Spinal cord (tissue), 10 donors: ENCODE data around the gene FUT2. TPM values are rescaled to one million over a fixed set of nuclear protein-coding genes. Genes with fewer than 3 reads are reported as not detected.
A peak's percentile ranks its signal among the peaks of the same experiment; 100 is the strongest.

Experiments
- DNase-seq, 6 donors: peaks; one replicate each; pipeline versions ENCODE4 v3.0.0 to v3.0.0-alpha.2; 2013 to 2015; ENCODE audit warnings: low spot score in 6 of 6, low read depth in 4 of 6
- H3K27ac ChIP-seq: one replicate; pipeline ENCODE4 v1.5.1; 2013; ENCODE audit warnings: low read depth, low read length, control low read depth
- H3K27me3 ChIP-seq: one replicate; pipeline ENCODE4 v1.6.1; 2013; ENCODE audit warnings: low read length; ENCODE audit not compliant: control insufficient read depth, insufficient read depth
- H3K36me3 ChIP-seq: one replicate; pipeline ENCODE4 v1.6.1; 2013; ENCODE audit warnings: low read length; ENCODE audit not compliant: control insufficient read depth, insufficient read depth
- H3K4me1 ChIP-seq: one replicate; pipeline ENCODE4 v1.6.1; 2013; ENCODE audit warnings: low read length; ENCODE audit not compliant: control insufficient read depth, insufficient read depth
- H3K4me3 ChIP-seq: one replicate; pipeline ENCODE4 v1.5.1; 2013; ENCODE audit warnings: low read depth, low read length, control low read depth
- H3K9me3 ChIP-seq: one replicate; pipeline ENCODE4 v1.6.1; 2013; ENCODE audit warnings: low read length; ENCODE audit not compliant: control insufficient read depth, insufficient read depth
- WGBS: methylation state at CpG from one replicate; pipeline ENCODE4 v1.1.5; 2013; ENCODE audit warnings: missing lambda C conversion rate; ENCODE audit not compliant: insufficient coverage; 5-methylcytosine and 5-hydroxymethylcytosine counted together
- polyA plus RNA-seq, 2 donors: library from polyadenylated mRNA; unstranded; fragments of 120-200 nt; gene quantifications; one replicate each; pipeline ENCODE4 v1.2.1, GENCODE V29; 2013; ENCODE audit not compliant: insufficient read length in 2 of 2
- total RNA-seq, 2 donors: library from RNA; depleted of rRNA in 1 of 2; stranded (reverse); fragments of 120-200 nt in 1 of 2; fragments of >200 nt in 1 of 2; gene quantifications; one replicate each; pipeline versions ENCODE4 v1.2.3 to v1.2.4, GENCODE V29; 2013 to 2014
- donor health status: healthy.

Gene FUT2
- total and polyA plus RNA-seq, 4 donors: 2.1 to 6.7 TPM; not detected in 2

DNA sequence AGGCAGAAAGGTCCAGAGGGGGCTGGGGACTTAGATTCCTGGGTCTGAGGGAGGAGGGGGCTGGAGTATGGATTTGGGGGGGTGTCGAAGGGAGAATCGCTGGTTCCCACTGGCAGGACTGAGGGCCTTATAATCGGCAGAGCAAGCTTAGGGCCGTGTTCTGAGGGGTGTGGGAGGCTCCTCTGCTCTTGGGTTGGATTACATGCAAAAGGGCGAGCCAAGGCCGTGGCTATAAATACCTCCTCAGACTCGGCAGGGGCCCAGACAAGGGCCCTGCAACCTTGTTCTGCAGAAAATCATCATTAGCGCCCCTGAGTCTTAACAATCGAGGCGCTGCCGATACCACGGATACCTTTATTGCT is 24.5 kb downstream of the FUT2 start:
- DNase-seq: no peak
- peak overlapping the region; percentile 87 for H3K4me3 ChIP-seq
- peaks cover 2% of the 10 kb centered on the region for H3K36me3 ChIP-seq
- H3K27ac ChIP-seq: peak overlapping the region; percentile 98
- no peaks in the 10 kb centered on the region for H3K9me3 ChIP-seq
- WGBS: 21% methylated on average over 11 of the region's 12 CpGs
- no peaks in the 10 kb centered on the region for H3K27me3 ChIP-seq
- H3K4me1 ChIP-seq: peaks cover 53% of the 10 kb centered on the region

DNA sequence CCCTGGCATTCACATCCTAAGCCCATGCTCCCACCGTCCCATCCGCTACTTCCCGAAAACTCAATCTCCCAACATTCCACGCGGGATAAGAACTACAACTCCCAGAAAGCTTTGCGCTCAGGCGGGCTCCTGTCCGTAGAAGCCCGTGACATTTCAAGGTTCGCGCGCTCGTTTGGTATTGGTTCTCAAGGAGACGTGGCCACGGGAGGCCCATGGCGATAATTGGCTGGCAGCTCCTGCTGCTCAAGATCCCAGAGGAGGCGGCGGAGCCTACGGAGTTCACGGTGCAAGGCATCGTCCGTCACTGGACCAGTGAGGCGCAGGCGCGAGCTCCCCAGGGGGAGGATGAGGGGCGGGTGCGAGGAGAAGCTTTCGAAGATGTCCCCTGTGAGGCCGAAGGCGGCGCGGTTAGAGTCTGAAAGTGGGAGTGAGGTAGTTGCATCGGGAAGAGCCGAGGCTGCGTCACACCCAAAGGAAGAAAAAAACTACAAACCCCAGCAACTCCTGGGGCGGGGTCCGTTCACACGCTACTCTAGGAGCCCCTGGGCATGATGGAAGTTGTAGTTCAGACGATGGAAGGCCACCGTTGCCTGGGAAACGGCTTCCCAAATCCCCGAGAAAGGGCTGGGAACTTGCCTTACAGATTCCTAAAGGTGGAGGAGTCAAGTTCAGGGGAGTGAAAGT is 25.0 kb downstream of the FUT2 start:
- Histone ChIP-seq H3K4me1 (peaks cover 47% of the 10 kb centered on the region), H3K27ac (peak overlapping the region; percentile 98)
- 3% methylated on average over 35 of the region's 42 CpGs for WGBS

DNA sequence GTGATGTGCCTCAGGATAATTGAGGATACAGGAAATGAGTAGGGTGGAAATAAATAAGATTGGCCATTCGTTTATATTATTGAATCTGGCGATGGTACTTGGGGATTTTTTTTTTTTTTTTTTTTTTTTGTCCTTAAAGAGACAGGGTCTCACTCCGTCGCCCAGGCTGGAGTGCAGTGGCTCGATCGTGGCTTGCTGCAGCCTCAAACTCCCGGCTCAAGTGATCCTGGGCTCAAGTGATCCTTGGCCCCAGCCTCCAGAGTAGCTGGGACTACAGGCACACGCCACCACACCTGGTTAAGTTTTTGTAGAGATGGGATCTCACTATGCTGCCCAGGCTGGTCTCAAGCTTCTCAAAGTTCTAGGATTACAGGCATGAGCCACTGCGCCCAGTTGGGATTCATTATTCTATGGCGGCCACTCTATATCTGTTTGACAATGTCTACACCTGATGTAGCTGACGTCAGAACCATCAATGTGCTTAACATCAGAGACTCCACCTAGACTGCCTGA is 26.5 kb downstream of the FUT2 start:
- DNase-seq: no peak
- Histone ChIP-seq H3K27ac (no peak overlapping the region), H3K36me3 (peaks cover 5% of the 10 kb centered on the region), H3K4me1 (peaks cover 33% of the 10 kb centered on the region), H3K27me3 (no peaks in the 10 kb centered on the region), H3K9me3 (no peaks in the 10 kb centered on the region), H3K4me3 (no peak overlapping the region)
- WGBS: 94% methylated on average over 10 of the region's 11 CpGs

More for the DNA sequence above, 25.0 kb downstream of the FUT2 start:
- peak overlapping the region; percentile 87 for H3K4me3 ChIP-seq
- no peaks in the 10 kb centered on the region for H3K9me3 ChIP-seq
- DNase-seq: peak; percentile 99 to 100 (median 99)
- H3K36me3 ChIP-seq: peaks cover 2% of the 10 kb centered on the region
- H3K27me3 ChIP-seq: no peaks in the 10 kb centered on the region

DNA sequence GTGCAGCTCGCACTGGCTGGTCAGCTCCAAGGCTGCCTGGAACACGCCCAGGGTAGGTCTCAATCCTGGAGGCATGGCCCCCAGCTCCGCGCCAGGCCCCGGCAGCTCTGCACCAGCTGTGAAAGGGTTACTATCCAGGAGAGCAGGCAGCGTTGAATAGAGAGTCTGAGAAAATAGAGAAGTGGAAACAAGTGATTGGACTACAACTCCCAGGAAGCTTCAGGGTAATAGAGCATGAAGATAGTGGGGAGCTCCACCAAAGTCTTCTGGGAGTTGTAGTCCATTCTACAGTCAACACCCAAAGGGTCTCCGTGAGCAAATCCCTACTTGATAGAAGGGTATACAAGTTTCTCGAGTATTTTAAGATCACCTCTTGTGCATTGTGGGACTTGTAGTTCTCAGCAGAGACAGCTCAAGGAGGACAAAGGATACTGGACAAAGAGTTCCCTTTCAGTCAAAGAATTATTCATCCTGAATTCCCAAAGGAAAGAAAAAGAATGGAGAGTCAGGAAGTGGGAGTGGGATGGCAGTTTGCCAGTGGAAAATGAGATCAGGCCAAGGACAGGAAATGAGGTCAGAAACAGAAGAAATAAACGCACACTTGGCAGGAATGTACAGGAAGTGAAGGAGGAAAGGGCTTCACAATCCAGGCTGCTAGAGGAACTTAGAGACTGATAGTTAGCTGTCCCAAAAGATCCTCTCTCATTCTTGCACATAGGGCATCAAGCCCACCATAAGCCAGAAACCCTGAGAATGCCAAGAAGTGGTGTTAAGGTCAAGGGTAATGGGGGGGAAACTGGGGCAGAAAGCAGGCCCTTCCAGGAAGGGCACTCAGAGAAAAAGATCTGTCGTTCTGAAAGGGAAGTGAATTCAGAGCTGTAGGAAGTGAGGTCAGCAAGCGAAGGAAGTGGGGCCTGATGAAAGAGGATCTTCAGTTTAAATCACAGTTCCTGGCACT is 29.3 kb downstream of the FUT2 start:
- peak in 2 of 6 donors; percentile 84 to 89 for DNase-seq

DNA sequence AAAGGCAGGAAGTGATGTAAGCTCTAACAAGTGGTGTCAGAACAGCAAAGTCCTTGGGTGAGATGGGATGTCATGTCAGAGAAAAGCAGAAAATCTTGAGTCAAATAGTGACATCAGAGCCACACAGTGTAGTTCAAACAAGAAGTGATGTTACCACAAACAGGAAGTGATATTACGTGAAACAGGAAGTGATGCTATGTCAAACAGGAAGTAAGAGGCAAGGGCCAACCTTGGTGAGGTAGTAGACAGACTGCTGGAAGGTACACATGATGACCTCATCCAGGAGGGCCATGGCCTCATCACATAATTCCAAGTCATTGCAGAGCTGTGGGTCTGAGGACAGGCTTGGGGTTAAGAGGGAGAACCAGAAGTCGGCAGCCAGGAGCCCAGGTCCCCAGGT is 30.8 kb downstream of the FUT2 start:
- WGBS: 100% methylated on average over 2 of the region's 2 CpGs
- peaks cover 5% of the 10 kb centered on the region for H3K36me3 ChIP-seq
- H3K27me3 ChIP-seq: no peaks in the 10 kb centered on the region
- H3K27ac ChIP-seq: no peak overlapping the region
- peaks cover 8% of the 10 kb centered on the region for H3K4me1 ChIP-seq
- H3K4me3 ChIP-seq: no peak overlapping the region
- no peak for DNase-seq
- H3K9me3 ChIP-seq: no peaks in the 10 kb centered on the region

More for the DNA sequence above, 29.3 kb downstream of the FUT2 start:
- Histone ChIP-seq H3K4me1 (peaks cover 20% of the 10 kb centered on the region), H3K27ac (peak overlapping the region; percentile 92), H3K36me3 (peaks cover 5% of the 10 kb centered on the region), H3K4me3 (no peak overlapping the region), H3K9me3 (no peaks in the 10 kb centered on the region), H3K27me3 (no peaks in the 10 kb centered on the region)
- WGBS: 56% methylated on average over 8 of the region's 11 CpGs

DNA sequence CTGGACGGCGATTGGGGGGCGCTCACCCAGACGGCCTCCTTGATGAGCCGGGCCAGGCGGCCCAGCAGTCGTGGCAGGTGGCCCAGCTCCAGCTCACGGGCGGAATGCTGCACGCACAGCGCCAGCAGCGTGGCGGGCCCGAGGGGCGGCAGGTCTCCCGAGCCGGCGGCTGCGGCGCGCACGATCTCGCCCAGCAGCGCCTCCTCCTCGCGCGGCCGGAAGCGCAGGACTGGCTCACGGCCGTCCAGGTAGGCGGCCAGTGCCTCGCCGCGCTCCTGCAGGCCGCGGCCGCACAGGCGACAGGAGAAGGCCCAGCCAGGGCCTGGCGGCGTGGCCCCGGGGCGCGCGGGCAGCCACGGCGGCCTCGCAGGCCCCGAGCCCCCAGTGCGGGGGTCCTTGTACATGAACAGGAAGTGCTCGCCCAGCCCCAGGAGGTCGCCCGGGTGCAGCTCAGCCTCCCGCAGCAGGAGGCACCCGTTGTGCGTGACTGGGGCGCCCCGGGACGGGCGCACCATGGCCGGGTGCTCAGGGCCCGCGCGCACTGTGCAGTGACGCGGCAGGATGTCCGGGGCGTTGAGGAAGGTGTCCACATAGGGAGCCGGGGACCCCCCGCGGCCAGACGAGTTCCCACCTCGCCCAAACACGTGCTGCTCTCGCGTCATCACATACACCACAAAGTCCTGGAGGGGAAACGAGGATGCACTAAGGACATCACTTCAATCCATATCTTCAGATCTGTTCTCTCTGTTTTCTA is 33.3 kb downstream of the FUT2 start:
- Histone ChIP-seq H3K36me3 (peaks cover 3% of the 10 kb centered on the region), H3K27me3 (no peaks in the 10 kb centered on the region), H3K4me3 (no peak overlapping the region), H3K27ac (no peak overlapping the region), H3K4me1 (peaks cover 5% of the 10 kb centered on the region), H3K9me3 (no peaks in the 10 kb centered on the region)
- WGBS: 37% methylated on average over 70 of the region's 77 CpGs
- DNase-seq: no peak

DNA sequence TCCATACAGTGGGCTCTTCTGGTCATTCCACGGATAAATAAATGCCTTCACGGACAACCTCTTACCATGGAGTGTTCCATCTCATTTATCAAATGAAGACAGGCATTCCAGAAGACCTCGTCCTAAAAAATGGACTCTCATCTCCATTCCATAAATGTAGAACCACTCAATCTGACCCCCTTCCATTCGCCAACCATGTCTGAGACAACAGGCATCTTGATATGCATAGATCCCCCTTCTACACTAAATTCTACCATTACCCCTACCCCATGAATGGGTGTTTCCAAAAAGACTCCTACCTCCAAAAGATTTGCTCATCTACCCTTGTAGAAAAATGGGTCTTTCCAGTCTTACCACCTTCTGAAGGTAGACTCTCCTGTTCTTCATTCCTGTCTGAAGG is 35.7 kb downstream of the FUT2 start:
- peaks cover 6% of the 10 kb centered on the region for H3K4me1 ChIP-seq
- DNase-seq: no peak
- H3K27me3 ChIP-seq: peaks cover 7% of the 10 kb centered on the region
- 90% methylated on average over 4 of the region's 4 CpGs for whole genome bisulfite sequencing
- H3K9me3 ChIP-seq: no peaks in the 10 kb centered on the region
- H3K36me3 ChIP-seq: peaks cover 6% of the 10 kb centered on the region
- no peak overlapping the region for H3K27ac ChIP-seq
- H3K4me3 ChIP-seq: no peak overlapping the region

DNA sequence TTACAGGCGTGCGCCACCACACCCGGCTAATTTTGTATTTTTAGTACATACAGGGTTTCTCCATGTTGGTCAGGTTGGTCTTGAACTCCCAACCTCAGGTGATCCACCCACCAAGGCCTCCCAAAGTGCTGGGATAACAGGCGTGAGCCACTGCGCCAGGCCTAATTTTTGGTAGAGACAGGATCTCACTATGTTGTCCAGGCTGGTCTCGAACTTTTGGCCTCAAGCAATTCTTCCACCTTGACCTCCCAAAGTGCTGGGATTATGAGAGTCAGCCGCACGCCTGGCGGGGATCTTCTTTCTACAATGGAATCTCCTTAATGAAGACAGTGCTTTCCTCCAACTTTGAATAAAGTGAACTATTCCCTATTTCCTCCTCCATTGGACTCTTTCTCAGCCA is 38.9 kb downstream of the FUT2 start:
- Histone ChIP-seq H3K27ac (no peak overlapping the region), H3K4me3 (no peak overlapping the region), H3K4me1 (peaks cover 13% of the 10 kb centered on the region), H3K9me3 (no peaks in the 10 kb centered on the region), H3K27me3 (peaks cover 7% of the 10 kb centered on the region), H3K36me3 (peaks cover 3% of the 10 kb centered on the region)
- DNase-seq: no peak
- 100% methylated on average over 6 of the region's 9 CpGs for WGBS

DNA sequence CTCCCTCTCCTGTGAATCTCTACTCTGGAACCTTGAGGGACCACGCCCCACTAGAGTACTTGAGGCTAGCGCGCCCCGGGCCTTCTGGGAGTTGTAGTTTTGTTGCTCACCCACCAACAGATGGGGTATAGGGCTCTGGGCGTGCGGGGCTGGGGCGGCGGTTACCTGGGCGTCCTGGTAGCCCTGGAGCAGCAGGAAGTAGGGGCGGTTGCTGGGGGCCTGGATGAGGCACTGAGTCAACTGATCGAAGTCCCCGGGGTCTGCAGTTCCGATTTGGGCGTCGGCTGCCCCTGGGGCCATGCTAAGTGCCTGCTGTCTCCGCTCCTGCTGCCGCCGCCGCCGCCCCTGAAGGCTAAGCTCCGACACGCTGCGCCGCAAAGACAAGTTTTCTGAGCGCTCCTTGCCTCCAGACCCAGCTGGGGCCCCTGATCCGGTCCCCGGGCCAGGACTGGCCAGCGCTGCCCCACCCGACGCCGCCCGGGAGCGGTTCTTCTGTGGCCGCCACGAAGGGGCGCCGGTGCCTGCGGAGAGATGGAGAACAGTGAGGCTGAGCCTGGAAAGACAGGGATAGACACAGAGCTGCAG is 39.4 kb downstream of the FUT2 start:
- DNase-seq: peak in 1 of 6 donors; percentile 68
- H3K4me3 ChIP-seq: peak overlapping the region; percentile 40
- H3K27ac ChIP-seq: no peak overlapping the region
- peaks cover 9% of the 10 kb centered on the region for H3K27me3 ChIP-seq
- H3K9me3 ChIP-seq: no peaks in the 10 kb centered on the region
- peaks cover 3% of the 10 kb centered on the region for H3K36me3 ChIP-seq
- H3K4me1 ChIP-seq: peaks cover 18% of the 10 kb centered on the region
- WGBS: 17% methylated on average over 38 of the region's 38 CpGs
